ENCODE data around the gene FOXP1.

- TF ChIP-seq CTCF (IDR thresholded peaks at IDR 0.05): no peak
- TF ChIP-seq POLR2A (IDR thresholded peaks at IDR 0.05): no peak
- no peak for TF ChIP-seq POLR2AphosphoS5 (IDR thresholded peaks at IDR 0.05)
Measured at GRCh38 chr3:70905491-70905890, 678.0 kb downstream of the FOXP1 start.

Measured in breast epithelium (tissue), 3 donors.